ENCODE measurements around the gene HMGA1.

Gene HMGA1

GRCh38 chr6:34275128-34275804 is 38.6 kb downstream of the HMGA1 start:
- Mint-ChIP-seq H3K36me3 (ENCODE audit: low read depth) (peaks cover 32% of the 10 kb centered on the region), H3K4me3 (no peak overlapping the region), H3K9me3 (no peaks in the 10 kb centered on the region), H3K27ac (peak overlapping the region; percentile 12), H3K27me3 (no peaks in the 10 kb centered on the region), H3K4me1 (ENCODE audit: low read depth) (peaks cover 61% of the 10 kb centered on the region)
- intact Hi-C loops (cut with micrococcal nuclease) = no loop called here

- no peak overlapping the region for H3K27ac Mint-ChIP-seq
- H3K9me3 Mint-ChIP-seq = no peaks in the 10 kb centered on the region
- intact Hi-C loops (cut with micrococcal nuclease) = no loop called here
- peaks cover 70% of the 10 kb centered on the region for H3K4me1 Mint-ChIP-seq (ENCODE audit: low read depth)
- no peak overlapping the region for H3K4me3 Mint-ChIP-seq
- H3K27me3 Mint-ChIP-seq = no peaks in the 10 kb centered on the region
- peaks cover 41% of the 10 kb centered on the region for H3K36me3 Mint-ChIP-seq (ENCODE audit: low read depth)
Observed at GRCh38 chr6:34276191-34276590, 39.5 kb downstream of the HMGA1 start.

GRCh38 chr6:34276881-34277762 is 40.4 kb downstream of the HMGA1 start:
- intact Hi-C loops (cut with micrococcal nuclease) = no loop called here
- Mint-ChIP-seq H3K4me1 (ENCODE audit: low read depth) (peaks cover 73% of the 10 kb centered on the region), H3K4me3 (no peak overlapping the region), H3K36me3 (ENCODE audit: low read depth) (peaks cover 50% of the 10 kb centered on the region), H3K9me3 (no peaks in the 10 kb centered on the region), H3K27ac (no peak overlapping the region), H3K27me3 (no peaks in the 10 kb centered on the region)

GRCh38 chr6:34277763-34278112 is 41.1 kb downstream of the HMGA1 start:
- H3K36me3 Mint-ChIP-seq (ENCODE audit: low read depth) = peaks cover 53% of the 10 kb centered on the region
- no peak overlapping the region for H3K4me3 Mint-ChIP-seq
- H3K27me3 Mint-ChIP-seq = no peaks in the 10 kb centered on the region
- no peak overlapping the region for H3K27ac Mint-ChIP-seq
- H3K9me3 Mint-ChIP-seq = no peaks in the 10 kb centered on the region
- intact Hi-C loops (cut with micrococcal nuclease) = no loop called here
- H3K4me1 Mint-ChIP-seq (ENCODE audit: low read depth) = peaks cover 73% of the 10 kb centered on the region

- intact Hi-C loops (cut with micrococcal nuclease) = no loop called here
- Mint-ChIP-seq H3K4me1 (ENCODE audit: low read depth) (peaks cover 71% of the 10 kb centered on the region), H3K27me3 (no peaks in the 10 kb centered on the region), H3K36me3 (ENCODE audit: low read depth) (peaks cover 54% of the 10 kb centered on the region), H3K4me3 (no peak overlapping the region), H3K9me3 (no peaks in the 10 kb centered on the region), H3K27ac (peak overlapping the region; percentile 61)
Observed at GRCh38 chr6:34278833-34279232, 42.2 kb downstream of the HMGA1 start.

GRCh38 chr6:34280216-34280615 is 43.5 kb downstream of the HMGA1 start:
- Mint-ChIP-seq H3K4me3 (no peak overlapping the region), H3K27me3 (no peaks in the 10 kb centered on the region)

GRCh38 chr6:34281702-34282334 is 45.1 kb downstream of the HMGA1 start:
- H3K9me3 Mint-ChIP-seq = no peaks in the 10 kb centered on the region
- H3K36me3 Mint-ChIP-seq (ENCODE audit: low read depth) = peaks cover 49% of the 10 kb centered on the region
- intact Hi-C loops (cut with micrococcal nuclease) = no loop called here
- no peaks in the 10 kb centered on the region for H3K27me3 Mint-ChIP-seq
- peaks cover 84% of the 10 kb centered on the region for H3K4me1 Mint-ChIP-seq (ENCODE audit: low read depth)
- H3K27ac Mint-ChIP-seq = no peak overlapping the region
- H3K4me3 Mint-ChIP-seq = no peak overlapping the region

More at GRCh38 chr6:34280216-34280615, 43.5 kb downstream of the HMGA1 start:
- Mint-ChIP-seq H3K36me3 (ENCODE audit: low read depth) (peaks cover 49% of the 10 kb centered on the region), H3K27ac (peak overlapping the region; percentile 61), H3K4me1 (ENCODE audit: low read depth) (peaks cover 74% of the 10 kb centered on the region), H3K9me3 (no peaks in the 10 kb centered on the region)
- intact Hi-C loops (cut with micrococcal nuclease) = no loop called here

- H3K27ac Mint-ChIP-seq = peak overlapping the region; percentile 92
- H3K4me1 Mint-ChIP-seq (ENCODE audit: low read depth) = peaks cover 87% of the 10 kb centered on the region
- no peaks in the 10 kb centered on the region for H3K27me3 Mint-ChIP-seq
- H3K36me3 Mint-ChIP-seq (ENCODE audit: low read depth) = peaks cover 53% of the 10 kb centered on the region
- intact Hi-C loops (cut with micrococcal nuclease) = no loop called here
- no peaks in the 10 kb centered on the region for H3K9me3 Mint-ChIP-seq
- H3K4me3 Mint-ChIP-seq = peak overlapping the region; percentile 46
Observed at GRCh38 chr6:34284563-34285447, 48.1 kb downstream of the HMGA1 start.

GRCh38 chr6:34285448-34286164 is 48.9 kb downstream of the HMGA1 start:
- H3K4me3 Mint-ChIP-seq = peak overlapping the region; percentile 13
- intact Hi-C loops (cut with micrococcal nuclease) = no loop called here
- H3K27ac Mint-ChIP-seq = peak overlapping the region; percentile 92
- peaks cover 48% of the 10 kb centered on the region for H3K36me3 Mint-ChIP-seq (ENCODE audit: low read depth)
- H3K4me1 Mint-ChIP-seq (ENCODE audit: low read depth) = peaks cover 82% of the 10 kb centered on the region
- H3K27me3 Mint-ChIP-seq = no peaks in the 10 kb centered on the region
- H3K9me3 Mint-ChIP-seq = no peaks in the 10 kb centered on the region

- peaks cover 59% of the 10 kb centered on the region for H3K4me1 Mint-ChIP-seq (ENCODE audit: low read depth)
- H3K9me3 Mint-ChIP-seq = no peaks in the 10 kb centered on the region
- H3K27me3 Mint-ChIP-seq = no peaks in the 10 kb centered on the region
- intact Hi-C loops (cut with micrococcal nuclease) = no loop called here
- H3K4me3 Mint-ChIP-seq = no peak overlapping the region
- peak overlapping the region; percentile 61 for H3K27ac Mint-ChIP-seq
- peaks cover 54% of the 10 kb centered on the region for H3K36me3 Mint-ChIP-seq (ENCODE audit: low read depth)
Observed at GRCh38 chr6:34288581-34288980, 51.9 kb downstream of the HMGA1 start.

- intact Hi-C loops (cut with micrococcal nuclease) = no loop called here
- Mint-ChIP-seq H3K9me3 (no peaks in the 10 kb centered on the region), H3K4me1 (ENCODE audit: low read depth) (peaks cover 53% of the 10 kb centered on the region), H3K4me3 (no peak overlapping the region), H3K27me3 (no peaks in the 10 kb centered on the region), H3K27ac (peak overlapping the region; percentile 61), H3K36me3 (ENCODE audit: low read depth) (peaks cover 55% of the 10 kb centered on the region)
Observed at GRCh38 chr6:34289137-34289536, 52.5 kb downstream of the HMGA1 start.

- Mint-ChIP-seq H3K9me3 (no peaks in the 10 kb centered on the region), H3K4me3 (no peak overlapping the region), H3K27ac (peak overlapping the region; percentile 15), H3K4me1 (ENCODE audit: low read depth) (peaks cover 20% of the 10 kb centered on the region), H3K36me3 (ENCODE audit: low read depth) (peaks cover 67% of the 10 kb centered on the region), H3K27me3 (no peaks in the 10 kb centered on the region)
- intact Hi-C loops (cut with micrococcal nuclease) = no loop called here
Observed at GRCh38 chr6:34292954-34293353, 56.3 kb downstream of the HMGA1 start.

GRCh38 chr6:34295721-34296120 is 59.0 kb downstream of the HMGA1 start:
- peaks cover 16% of the 10 kb centered on the region for H3K4me1 Mint-ChIP-seq (ENCODE audit: low read depth)
- no peak overlapping the region for H3K27ac Mint-ChIP-seq
- no peak overlapping the region for H3K4me3 Mint-ChIP-seq
- peaks cover 47% of the 10 kb centered on the region for H3K36me3 Mint-ChIP-seq (ENCODE audit: low read depth)
- intact Hi-C loops (cut with micrococcal nuclease) = no loop called here
- no peaks in the 10 kb centered on the region for H3K27me3 Mint-ChIP-seq
- no peaks in the 10 kb centered on the region for H3K9me3 Mint-ChIP-seq

Measured in dendritic cell treated with granulocyte-macrophage colony-stimulating factor and Interleukin-4, amounts not matched to agents 40 ng/mL and 50 ng/mL, for 4 days (primary cell).